HG03103 (cell line): ENCODE measurements around the gene SEMA4G.

ENCODE experiments used
- ATAC-seq: cut with Tn5 transposase; IDR thresholded peaks from one replicate; pipeline ENCODE4 v1.9.1; 2021; ENCODE audit warnings: low read depth; ENCODE audit not compliant: unreplicated experiment

The SEMA4G gene, protein sequence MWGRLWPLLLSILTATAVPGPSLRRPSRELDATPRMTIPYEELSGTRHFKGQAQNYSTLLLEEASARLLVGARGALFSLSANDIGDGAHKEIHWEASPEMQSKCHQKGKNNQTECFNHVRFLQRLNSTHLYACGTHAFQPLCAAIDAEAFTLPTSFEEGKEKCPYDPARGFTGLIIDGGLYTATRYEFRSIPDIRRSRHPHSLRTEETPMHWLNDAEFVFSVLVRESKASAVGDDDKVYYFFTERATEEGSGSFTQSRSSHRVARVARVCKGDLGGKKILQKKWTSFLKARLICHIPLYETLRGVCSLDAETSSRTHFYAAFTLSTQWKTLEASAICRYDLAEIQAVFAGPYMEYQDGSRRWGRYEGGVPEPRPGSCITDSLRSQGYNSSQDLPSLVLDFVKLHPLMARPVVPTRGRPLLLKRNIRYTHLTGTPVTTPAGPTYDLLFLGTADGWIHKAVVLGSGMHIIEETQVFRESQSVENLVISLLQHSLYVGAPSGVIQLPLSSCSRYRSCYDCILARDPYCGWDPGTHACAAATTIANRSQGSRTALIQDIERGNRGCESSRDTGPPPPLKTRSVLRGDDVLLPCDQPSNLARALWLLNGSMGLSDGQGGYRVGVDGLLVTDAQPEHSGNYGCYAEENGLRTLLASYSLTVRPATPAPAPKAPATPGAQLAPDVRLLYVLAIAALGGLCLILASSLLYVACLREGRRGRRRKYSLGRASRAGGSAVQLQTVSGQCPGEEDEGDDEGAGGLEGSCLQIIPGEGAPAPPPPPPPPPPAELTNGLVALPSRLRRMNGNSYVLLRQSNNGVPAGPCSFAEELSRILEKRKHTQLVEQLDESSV

DNA sequence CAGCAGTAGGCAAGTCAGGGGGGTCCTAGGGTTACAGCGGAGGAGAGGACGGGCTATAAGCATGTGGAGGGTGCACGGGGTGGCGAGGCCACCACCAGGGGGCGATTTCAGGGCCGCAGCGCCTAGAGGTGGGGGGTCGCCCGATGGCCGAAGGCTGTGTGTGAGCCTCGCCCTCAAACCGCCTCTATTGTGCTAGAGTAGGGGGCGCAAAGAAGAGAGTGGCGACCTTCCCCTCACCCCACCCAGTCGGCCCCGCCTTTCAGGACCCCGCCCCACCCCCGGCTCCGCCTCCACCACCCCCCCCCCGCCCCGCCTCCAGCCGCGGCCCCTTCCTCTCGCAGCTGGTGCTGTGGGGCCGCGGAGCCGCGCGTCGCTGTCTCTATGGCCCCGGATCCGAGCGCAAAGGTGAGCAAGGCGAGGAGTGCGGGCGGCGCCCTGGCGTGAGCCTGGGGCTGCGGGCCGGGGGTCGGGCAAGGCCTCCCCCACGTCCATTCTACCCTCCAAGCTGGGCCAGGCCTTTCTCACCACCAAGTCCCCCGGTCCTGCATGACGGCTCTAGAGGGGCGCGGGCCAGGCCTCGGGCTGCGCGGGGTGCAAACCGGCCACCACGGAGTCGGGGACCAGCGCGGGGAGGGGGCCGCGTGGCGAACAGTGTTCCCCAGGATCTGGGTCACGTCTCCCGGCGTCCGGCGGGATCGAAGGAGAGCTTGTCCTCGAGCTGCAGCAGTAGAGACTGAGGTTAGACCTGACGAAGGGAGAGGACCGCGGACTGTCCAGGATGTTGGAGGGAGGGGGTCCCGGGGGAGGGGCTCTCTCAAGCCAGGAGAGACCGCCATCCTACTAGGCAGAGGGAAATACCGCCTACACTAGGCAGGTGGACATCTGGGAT lies at the start of gene SEMA4G:
Gene SEMA4G (plus strand): TSS at position 318 of the 889 bp plus-strand sequence. CDS start 3,409 bp downstream, outside the sequence.
- no peak for ATAC-seq

DNA sequence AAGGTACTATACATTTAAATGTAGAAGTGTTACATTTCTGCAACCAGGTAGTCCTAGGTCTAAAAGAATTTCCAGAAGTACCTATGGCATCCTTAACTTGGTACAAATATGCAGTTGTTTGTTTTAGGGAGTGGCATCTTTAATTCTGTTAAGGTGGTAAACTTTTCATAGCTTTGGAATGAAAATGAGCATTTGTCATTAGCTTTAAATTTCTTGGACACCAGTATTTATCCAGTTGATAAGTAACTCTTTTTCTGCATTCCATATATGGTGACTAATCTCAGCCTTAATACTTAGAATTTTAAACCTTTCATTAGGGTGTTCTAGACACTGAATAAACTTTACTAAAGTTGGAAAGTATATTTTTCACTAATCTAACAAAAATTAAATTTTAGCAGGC lies 45.7 kb upstream of the SEMA4G start:
- no peak for ATAC-seq

DNA sequence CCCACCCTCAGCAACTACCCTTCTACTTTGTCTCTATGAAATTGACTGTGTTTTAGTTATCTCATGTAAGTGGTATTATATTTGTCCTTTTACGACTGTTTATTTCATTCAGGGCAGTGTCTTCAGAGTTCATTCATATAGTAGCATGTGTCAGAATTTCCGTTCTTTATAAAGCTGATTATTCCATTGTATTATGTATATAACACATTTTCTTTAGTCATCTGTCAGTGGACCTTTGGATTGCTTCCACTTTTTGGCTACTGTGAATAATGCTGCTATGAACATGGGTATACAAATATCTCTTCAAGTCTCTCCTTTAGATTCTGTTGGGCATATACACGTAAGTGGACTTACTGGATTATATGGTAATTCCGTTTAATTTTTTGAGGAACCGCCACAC lies 42.0 kb upstream of the SEMA4G start:
- ATAC-seq: no peak

DNA sequence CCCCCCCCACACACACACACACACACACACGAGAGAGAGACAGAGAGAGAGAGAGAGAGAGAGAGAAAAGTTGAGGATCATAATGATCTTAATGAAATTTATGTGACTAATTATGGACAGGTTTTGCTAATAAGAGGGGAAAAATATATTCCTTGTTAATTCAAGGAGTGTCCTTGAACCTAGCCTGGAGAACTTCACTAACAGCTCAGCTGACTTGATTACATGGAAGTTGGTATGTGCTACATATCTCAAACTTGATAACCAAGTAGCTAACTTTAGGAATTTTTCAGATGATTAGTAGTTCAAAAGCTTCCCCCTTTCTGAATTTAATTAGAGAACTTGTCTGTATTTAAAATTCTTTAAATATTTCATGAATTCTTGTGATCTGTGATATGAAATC lies 41.3 kb upstream of the SEMA4G start:
- ATAC-seq: no peak

DNA sequence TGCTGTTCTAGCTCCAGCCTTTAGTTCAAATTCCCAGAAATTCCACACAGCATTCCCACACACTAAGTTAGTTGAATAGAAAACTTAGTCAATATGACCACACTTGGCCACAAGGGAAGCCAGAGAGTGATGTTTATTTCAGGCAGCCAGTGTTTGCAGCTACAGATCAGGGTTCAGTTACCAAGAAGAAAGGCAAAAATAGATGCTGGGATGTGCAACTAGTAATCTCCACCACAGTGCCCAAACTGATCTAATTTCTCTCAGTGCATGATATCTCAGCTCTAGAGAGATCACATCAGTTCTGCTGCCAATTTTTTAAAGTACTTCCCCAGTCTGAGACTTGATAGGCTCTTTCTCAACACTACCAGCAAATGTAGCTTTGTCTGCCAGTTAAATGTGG lies 38.9 kb upstream of the SEMA4G start:
- ATAC-seq: no peak

DNA sequence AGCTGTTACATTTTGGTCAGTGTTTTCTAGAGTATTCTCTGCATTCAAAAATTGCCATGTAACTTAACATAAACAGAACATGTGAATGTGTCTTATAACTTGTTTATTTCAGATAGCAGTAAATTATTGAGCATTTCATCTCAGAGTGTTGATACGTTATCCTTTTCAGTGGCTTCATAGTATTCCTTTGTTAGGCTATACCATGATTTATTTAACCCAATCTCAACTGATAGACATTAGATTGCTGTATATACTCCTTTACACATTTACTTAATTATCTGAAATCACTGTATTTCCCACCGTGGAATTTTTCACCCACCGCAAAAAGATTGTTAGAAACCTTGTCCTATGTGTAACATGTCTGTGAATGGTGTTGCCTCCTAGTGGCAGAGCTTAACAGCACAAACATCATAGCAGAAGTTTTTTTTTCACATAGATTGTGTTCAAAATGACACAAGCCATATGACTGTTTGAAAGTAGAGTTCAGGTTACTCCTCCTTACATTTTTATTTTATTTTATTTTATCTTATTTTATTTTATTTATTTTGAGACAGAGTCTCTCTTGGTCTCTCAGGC lies 35.1 kb upstream of the SEMA4G start:
- no peak for ATAC-seq

DNA sequence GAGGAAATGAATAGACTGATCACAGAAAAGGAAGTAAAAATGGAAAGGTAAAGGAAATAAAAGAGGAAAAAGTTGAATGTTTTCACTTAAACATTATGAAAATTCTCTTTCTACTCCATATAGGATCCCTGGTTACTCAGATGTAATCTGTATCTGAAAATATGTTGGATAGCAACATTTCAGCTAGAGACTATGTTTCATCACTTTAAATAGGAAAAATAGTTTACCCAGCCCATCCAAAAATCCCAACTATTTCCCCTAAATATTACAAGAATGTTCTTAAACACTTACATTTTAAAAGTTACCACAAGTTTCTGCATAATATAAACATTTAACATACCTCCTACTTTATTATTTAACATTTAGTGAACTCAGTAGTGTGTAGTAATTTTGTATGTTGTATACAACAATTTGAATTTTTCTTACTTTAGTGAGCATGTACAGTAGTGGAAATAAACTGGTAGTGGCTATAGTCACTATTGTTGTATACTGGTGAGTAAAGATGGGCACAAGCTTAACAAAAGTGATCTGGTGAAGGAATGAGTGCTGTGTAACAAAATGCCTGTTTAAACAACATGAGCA lies 29.4 kb upstream of the SEMA4G start:
- no peak for ATAC-seq

DNA sequence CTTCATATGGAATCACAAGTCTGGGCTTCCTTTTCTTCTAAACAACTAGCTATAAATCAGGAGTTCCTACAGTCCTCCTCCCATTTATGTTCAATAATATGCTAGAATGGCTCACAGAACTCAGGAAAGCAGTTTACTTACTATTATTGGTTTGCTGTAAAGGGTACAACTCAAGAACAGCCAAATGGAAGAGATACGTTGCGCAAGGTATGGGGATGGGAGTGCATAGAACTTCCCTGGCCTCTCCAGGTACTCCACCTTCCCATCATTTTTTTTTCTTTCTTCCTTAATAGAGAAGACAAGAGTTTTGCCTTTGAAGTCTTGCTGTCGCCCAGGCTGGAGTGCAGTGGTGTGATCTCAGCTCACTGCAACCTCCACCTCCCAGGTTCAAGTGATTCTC lies 27.1 kb upstream of the SEMA4G start:
- no peak for ATAC-seq

DNA sequence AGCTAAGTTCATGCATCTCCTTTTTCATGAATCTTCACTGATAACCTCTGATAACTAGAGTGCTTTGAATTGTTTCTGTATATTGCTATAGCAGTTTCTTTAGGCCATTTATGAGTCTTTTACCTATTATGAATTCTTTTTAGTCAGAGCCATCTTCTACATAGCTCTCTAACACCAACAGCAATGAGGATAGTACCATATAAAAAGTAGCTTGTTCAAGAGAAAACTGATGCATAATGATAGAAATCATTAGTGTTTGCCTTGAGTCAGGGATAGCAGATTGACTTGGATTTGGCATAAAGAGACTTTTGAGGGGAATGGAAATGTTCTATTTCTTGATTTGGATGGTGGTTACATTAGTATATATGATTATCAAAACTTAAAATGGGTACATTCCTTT lies 25.8 kb upstream of the SEMA4G start:
- no peak for ATAC-seq

DNA sequence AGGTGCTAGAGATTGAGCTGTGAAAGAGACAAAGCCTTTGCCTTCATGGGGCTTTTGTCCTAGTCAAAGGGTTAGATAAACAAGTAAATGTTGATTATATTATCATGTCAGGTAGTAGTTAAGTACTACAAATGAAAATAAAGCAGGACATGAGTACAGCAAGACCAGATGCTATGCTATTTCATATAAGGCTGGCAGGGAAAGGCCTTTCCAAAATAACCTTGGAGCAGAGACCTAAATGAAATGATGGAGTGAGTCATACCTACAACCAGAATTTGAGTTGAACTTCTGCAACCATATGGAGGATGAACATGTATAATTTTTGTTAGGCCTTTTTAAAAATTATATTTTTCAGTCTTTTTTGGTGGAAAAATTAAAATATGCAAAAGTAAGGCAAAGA lies 23.6 kb upstream of the SEMA4G start:
- ATAC-seq: no peak

DNA sequence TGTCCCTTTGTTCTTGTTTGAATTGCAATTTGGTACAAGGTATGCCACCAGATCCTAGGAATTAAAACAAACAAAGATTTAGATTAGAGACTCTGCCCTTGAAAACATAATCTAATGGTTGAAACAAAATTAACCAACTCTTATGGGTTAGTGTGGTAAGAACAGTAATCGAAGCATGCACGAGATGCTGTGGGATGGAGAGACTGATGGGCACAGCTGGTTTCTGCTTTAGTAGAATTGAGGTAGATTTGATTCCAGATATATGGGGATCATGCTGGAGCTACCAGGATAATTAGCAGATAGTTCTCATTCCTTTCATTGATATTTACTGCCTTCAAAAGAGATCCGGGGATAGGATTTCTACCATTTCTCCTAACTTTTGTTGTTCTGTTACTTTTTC lies 20.4 kb upstream of the SEMA4G start:
- ATAC-seq: no peak

DNA sequence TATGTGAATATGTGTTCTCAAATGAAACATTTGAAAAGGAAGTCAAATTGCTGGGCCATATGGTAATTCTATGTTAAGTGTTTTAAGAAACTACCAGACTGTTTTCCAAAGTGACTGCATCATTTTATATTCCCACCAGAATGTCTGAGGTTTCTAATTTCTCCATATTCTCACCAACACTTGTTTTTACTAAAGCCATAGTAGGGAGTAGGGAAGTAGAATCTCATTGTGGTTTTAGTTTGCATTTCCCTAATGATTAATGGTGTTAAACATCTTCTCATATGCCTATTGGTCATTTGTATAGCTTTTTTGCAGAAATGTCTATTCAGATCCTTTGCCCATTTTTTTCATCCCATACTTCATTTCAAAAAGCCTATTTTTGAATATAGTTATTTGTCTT lies 9.1 kb upstream of the SEMA4G start:
- ATAC-seq: no peak

DNA sequence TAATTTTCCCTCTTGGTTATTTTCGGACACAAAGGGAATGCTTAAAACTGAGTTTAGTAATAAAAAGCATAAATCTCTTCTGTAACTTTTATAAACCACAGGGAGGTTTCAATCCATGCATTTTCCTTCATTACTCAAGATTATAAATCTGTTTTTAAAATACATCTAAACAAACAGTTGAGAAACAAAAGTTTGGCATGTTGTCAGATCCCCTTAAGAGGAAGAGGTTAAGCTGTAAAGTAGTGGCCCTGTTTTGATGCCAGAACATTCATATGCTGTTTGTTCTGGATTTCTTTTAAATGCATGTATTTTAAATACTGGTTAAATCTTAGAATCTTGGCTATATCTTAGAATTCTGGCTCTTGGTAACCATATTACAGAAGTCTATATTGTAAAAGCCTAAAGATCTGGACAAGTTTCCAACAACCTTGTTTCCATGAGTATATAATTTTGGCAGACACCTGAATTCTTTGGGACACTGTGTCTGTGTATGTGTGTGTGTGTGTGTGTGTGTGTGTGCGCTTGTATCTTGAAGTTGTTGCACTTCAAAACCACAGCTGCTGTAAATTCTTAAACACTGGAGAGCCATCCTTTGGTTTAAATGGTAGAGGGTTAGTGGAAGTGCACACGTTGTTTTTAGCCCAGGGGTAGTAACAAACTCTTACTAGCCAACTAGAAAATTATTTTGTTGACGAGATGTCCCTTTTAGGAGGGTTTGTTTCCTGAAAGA lies 6.8 kb upstream of the SEMA4G start:
- ATAC-seq: no peak

DNA sequence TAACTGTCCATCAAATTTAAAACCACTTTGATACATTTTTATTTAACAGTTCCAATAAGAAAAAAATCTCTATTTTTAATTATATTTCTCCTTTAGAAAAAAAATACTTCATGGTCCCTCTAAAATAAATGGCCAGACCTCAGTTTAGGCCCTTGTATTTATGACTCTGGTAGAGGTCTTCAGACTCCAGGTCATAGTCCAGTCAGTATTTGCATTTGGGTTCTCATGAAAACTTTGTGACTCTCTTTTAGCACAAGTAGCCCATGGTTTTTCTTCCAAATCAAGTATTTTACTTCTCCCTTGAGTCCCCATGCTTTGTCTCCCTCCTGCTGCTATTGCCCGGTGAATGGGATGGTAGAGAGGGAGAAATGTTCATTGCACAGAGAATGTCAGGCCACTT lies 5.5 kb upstream of the SEMA4G start:
- no peak for ATAC-seq

DNA sequence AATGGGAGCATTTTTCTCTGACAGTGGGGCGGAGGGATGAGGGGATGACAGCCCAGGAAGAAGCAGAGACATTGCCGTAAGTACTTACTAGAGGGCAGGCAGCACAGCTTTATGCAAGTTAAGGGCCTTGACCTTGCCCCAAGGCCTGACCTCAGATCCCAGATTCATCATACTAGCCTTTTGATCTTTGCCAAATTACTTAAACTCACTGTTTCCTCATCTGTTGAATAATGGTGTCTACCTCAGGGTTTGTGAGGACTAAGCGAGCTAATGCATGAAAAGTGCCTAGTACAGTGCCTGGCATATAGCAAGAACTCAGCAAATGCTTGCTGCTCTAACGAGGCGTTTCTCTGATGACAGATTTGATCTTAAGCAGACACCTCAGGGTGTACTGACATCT lies 3.5 kb upstream of the SEMA4G start:
- ATAC-seq: no peak

DNA sequence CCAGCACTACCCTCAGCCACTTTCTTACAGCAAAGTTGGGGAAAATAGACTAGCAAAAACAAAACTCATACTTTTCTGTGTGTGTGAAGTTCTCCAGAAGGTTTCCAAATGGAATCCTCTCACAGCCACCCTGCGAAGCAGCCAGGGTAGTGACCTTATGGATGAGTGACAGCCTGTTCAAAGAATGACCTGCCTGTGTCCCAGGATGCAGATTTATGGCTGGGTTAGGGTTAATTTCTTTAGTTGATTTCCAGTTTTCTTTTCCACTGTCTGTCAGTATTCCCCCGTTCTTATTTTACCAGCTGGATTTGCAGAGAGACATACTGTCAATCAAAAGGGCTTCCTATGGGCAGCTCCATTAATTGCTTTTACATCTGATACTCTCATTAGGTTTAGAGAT lies 2.4 kb upstream of the SEMA4G start:
- no peak for ATAC-seq

DNA sequence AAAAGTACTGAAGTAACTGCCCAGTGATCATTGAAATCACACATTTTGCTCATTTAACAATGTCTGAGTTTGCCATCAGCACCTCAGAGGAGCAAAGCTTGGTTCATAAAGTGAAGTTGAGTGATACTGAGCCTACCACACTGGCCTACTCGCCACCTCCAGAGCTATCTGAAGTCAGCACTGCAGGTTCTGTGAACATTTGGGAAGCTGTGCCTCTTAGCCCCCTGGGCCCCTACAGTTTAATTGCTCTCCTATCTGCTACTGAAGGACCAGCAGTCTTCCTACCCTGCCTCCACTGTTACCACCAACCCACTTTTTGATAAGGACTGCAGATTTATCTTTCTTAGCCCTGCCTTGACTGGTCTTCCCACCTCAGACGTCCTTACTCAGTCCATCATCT lies 2.0 kb upstream of the SEMA4G start:
- no peak for ATAC-seq

DNA sequence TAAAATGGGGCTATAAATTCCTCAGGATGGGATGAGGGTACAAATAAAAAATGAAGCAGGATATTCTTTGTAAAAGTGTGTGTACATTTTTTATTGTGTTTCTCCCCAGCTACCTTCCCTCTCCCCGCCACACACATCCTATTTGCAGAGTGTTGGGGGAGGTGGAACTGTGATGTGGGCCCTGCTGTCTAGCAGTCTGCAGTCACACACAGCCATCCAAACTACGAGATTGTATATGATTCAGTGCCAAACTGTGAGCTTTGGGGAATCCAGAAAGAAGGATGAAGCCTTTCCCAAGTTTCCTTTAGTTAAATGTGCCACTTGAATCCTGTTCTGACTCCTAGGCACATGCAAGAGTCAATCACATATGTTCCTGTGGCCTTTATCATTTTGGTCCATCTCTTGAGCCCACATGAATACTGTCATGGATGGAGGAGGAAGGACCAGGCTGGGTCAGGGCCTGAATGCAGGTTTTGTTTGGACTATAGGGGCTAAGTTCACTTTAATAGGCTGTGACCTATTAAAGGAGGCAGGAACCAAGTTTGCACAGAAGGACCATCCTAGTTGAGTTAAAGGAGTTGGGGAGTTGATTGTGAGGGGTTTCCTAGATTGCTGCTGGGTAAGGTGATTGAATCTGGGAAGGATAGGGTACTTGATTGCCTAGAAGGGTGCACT lies 1.1 kb upstream of the SEMA4G start:
- no peak for ATAC-seq

DNA sequence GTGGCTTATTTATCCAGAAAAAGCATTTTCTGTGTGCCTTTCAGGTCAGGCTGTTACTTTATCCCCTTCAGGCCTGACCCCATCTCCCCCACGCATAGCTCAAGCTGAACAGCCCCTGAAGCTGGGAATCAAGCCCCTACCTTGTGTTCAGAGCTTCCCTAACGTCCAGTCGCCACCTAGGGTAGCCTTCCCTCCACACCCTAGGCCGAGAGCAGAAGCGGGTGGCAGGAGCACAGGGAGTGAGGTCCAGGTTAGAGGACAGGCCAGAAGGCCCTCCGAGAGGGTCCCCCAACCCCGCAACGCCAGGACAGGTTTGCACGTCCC lies 479 bp upstream of the SEMA4G start:
- no peak for ATAC-seq
